ENCODE measurements around the gene CMTM1.
A peak's percentile ranks its signal among the peaks of the same experiment; 100 is the strongest.

CMTM1 gene

DNA sequence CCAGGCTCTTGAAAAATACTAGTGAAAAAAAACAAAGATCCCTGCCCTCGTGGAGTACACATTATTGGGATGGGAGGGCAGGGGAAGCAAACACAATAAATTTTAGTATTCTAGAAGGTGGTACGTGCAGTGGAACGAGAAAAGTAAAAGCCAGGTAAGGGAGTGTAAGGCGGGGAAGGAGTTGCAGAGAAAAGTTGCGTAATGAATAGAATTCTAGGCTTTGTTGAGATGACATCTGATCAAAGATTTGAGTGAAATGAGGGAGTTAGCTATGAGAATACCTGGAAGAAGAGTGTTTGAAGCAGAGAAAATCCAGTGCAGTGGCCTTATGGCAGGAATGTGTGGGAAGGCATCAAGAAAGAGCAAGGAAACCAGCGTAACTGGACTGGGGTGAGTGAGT, 11.7 kb upstream of the CMTM1 start:
- no peaks in the 10 kb centered on the region for H3K9me3 ChIP-seq (ENCODE audit: severe bottlenecking)
- DNase-seq (ENCODE audit: low spot score), result no peak
- H3K36me3 ChIP-seq (ENCODE audit: low read depth), result peaks cover 54% of the 10 kb centered on the region
- TF ChIP-seq, protein P1, sequence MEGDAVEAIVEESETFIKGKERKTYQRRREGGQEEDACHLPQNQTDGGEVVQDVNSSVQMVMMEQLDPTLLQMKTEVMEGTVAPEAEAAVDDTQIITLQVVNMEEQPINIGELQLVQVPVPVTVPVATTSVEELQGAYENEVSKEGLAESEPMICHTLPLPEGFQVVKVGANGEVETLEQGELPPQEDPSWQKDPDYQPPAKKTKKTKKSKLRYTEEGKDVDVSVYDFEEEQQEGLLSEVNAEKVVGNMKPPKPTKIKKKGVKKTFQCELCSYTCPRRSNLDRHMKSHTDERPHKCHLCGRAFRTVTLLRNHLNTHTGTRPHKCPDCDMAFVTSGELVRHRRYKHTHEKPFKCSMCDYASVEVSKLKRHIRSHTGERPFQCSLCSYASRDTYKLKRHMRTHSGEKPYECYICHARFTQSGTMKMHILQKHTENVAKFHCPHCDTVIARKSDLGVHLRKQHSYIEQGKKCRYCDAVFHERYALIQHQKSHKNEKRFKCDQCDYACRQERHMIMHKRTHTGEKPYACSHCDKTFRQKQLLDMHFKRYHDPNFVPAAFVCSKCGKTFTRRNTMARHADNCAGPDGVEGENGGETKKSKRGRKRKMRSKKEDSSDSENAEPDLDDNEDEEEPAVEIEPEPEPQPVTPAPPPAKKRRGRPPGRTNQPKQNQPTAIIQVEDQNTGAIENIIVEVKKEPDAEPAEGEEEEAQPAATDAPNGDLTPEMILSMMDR (IDR thresholded peaks at IDR 0.05; ENCODE audit: poor library complexity, severe bottlenecking), result no peak
- no peak overlapping the region for H3K4me3 ChIP-seq (ENCODE audit: severe bottlenecking)
- H3K4me1 ChIP-seq (ENCODE audit: insufficient read depth, poor library complexity, severe bottlenecking), result peaks cover 16% of the 10 kb centered on the region
- H3K27me3 ChIP-seq (ENCODE audit: insufficient read depth, poor library complexity, severe bottlenecking), result no peaks in the 10 kb centered on the region
- no peak for ATAC-seq (ENCODE audit: low read depth)
- no peak overlapping the region for H3K27ac ChIP-seq (ENCODE audit: poor library complexity, severe bottlenecking)

GRCh38 chr16:66560107-66560506, 6.1 kb upstream of the CMTM1 start:
- Histone ChIP-seq H3K27ac (ENCODE audit: poor library complexity, severe bottlenecking) (no peak overlapping the region), H3K4me1 (ENCODE audit: insufficient read depth, poor library complexity, severe bottlenecking) (no peaks in the 10 kb centered on the region), H3K27me3 (ENCODE audit: insufficient read depth, poor library complexity, severe bottlenecking) (no peaks in the 10 kb centered on the region), H3K4me3 (ENCODE audit: severe bottlenecking) (no peak overlapping the region), H3K9me3 (ENCODE audit: severe bottlenecking) (no peaks in the 10 kb centered on the region), H3K36me3 (ENCODE audit: low read depth) (peaks cover 88% of the 10 kb centered on the region)
- ATAC-seq (ENCODE audit: low read depth) (no peak), DNase-seq (ENCODE audit: low spot score) (no peak)
- TF ChIP-seq, protein P1 (IDR thresholded peaks at IDR 0.05; ENCODE audit: poor library complexity, severe bottlenecking), result no peak

DNA sequence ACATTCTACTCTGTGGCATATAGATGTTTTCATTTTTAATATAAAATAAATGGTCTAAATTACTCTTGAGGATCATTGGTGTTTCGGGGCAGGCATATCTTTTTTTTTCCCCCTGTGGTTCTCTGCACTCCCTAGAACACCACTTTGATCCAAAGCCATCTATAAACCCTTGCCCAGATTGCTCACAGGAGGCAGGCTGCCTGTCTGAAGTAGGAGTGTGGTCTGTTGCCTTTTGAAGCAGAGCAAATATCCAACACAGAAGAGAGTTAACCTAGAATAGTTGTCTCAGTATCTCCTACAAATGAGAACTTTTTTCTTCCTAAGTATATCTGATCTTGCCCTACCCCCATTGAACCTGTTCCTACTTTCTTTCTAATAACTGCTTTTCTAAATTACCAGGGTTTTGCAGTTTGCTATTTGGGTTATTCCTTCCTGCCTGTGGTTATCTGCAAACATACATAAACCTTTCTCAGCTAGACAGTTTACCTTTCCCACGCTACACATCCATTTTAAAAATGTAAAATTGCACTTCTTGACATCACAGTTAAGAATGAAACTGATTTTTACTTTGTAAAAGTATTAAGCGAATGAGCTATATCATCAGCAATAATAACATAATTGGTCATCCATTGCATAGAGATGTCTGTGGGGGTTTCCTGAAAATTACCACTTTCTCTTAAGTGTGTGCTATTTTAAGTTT, 4.7 kb upstream of the CMTM1 start:
- Histone ChIP-seq H3K4me3 (ENCODE audit: severe bottlenecking) (no peak overlapping the region), H3K4me1 (ENCODE audit: insufficient read depth, poor library complexity, severe bottlenecking) (no peaks in the 10 kb centered on the region), H3K27ac (ENCODE audit: poor library complexity, severe bottlenecking) (no peak overlapping the region), H3K27me3 (ENCODE audit: insufficient read depth, poor library complexity, severe bottlenecking) (no peaks in the 10 kb centered on the region), H3K36me3 (ENCODE audit: low read depth) (peaks cover 96% of the 10 kb centered on the region), H3K9me3 (ENCODE audit: severe bottlenecking) (no peaks in the 10 kb centered on the region)
- ATAC-seq (ENCODE audit: low read depth) (no peak), DNase-seq (ENCODE audit: low spot score) (no peak)
- TF ChIP-seq, protein P1 (IDR thresholded peaks at IDR 0.05; ENCODE audit: poor library complexity, severe bottlenecking), result no peak

DNA sequence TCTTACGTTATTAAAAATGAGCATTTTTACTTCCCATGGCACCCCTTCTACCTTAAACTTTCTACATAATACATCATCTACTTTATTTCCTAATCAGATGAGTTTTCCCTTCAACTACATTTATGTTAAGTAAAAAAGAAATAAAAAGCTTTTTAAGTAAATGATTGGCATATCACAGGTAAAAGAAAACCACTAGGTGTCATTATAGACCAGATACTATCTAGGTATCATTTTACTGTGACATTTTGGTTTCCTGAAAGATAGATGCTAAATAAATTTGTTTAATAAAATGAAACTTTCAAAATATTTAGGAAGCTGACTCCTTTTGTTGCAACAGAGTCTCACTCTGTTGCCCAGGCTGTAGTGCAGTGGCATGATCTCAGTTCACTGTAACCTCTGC, 3.8 kb upstream of the CMTM1 start:
- TF ChIP-seq, protein P1 (IDR thresholded peaks at IDR 0.05; ENCODE audit: poor library complexity, severe bottlenecking), result peak; percentile 50
- ATAC-seq (ENCODE audit: low read depth), result no peak
- Histone ChIP-seq H3K4me1 (ENCODE audit: insufficient read depth, poor library complexity, severe bottlenecking) (no peaks in the 10 kb centered on the region), H3K27ac (ENCODE audit: poor library complexity, severe bottlenecking) (no peak overlapping the region), H3K36me3 (ENCODE audit: low read depth) (peaks cover 91% of the 10 kb centered on the region), H3K9me3 (ENCODE audit: severe bottlenecking) (no peaks in the 10 kb centered on the region), H3K27me3 (ENCODE audit: insufficient read depth, poor library complexity, severe bottlenecking) (no peaks in the 10 kb centered on the region), H3K4me3 (ENCODE audit: severe bottlenecking) (no peak overlapping the region)
- no peak for DNase-seq (ENCODE audit: low spot score)

GRCh38 chr16:66562986-66563385, 3.3 kb upstream of the CMTM1 start:
- no peaks in the 10 kb centered on the region for H3K9me3 ChIP-seq (ENCODE audit: severe bottlenecking)
- DNase-seq (ENCODE audit: low spot score) (no peak), ATAC-seq (ENCODE audit: low read depth) (no peak)
- H3K36me3 ChIP-seq (ENCODE audit: low read depth), result peaks cover 91% of the 10 kb centered on the region
- H3K4me1 ChIP-seq (ENCODE audit: insufficient read depth, poor library complexity, severe bottlenecking), result no peaks in the 10 kb centered on the region
- H3K27me3 ChIP-seq (ENCODE audit: insufficient read depth, poor library complexity, severe bottlenecking), result no peaks in the 10 kb centered on the region
- H3K4me3 ChIP-seq (ENCODE audit: severe bottlenecking), result no peak overlapping the region
- TF ChIP-seq, protein P1 (IDR thresholded peaks at IDR 0.05; ENCODE audit: poor library complexity, severe bottlenecking), result no peak
- no peak overlapping the region for H3K27ac ChIP-seq (ENCODE audit: poor library complexity, severe bottlenecking)

Data from RWPE2 (cell line).